Measurements from ENCODE around the gene MOSMO.
"Not testable (repeated sequence)": the region's sequence is repeated elsewhere in the genome, so short reads cannot be mapped to it uniquely, and the experiment has no call there.

The MOSMO gene

GRCh38 chr16:22124583-22125284, 116.8 kb downstream of the MOSMO start:
- Histone ChIP-seq H3K79me2 (ENCODE audit: low read length) (no peaks in the 10 kb centered on the region), H4K20me1 (ENCODE audit: insufficient read depth, low read length) (no peaks in the 10 kb centered on the region)
- TF ChIP-seq EZH2phosphoT487 (IDR thresholded peaks at IDR 0.05; ENCODE audit: low read depth) (no peak), CTCF (IDR thresholded peaks at IDR 0.05; ENCODE audit: low read depth, low read length) (no peak)

DNA sequence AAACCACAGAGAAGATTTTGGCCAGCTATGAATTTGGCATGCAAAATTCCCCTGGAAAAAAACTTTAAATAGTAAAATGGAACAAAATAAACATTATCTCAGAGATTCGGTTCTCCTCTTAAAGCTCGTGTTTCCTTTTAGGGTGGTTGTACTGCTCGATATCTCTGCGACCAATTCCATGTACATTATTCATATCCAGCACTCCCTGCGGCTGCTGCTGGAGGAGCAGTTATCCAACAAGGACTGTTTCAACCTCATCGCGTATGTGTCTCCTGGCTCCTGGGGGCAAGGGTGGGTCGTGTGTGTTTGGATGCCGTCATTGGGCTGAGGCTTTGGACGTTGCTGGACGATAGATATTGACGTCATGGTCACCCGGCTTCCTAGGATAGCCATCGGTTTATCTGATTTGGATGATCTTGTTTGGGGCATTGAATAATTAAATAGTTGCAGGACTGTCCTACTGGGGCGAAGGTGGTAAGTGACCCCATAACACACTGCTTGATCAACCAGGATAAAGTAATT, 118.2 kb downstream of the MOSMO start:
- H3K27ac ChIP-seq (ENCODE audit: low read length), result no peak overlapping the region
- H4K20me1 ChIP-seq (ENCODE audit: insufficient read depth, low read length), result no peaks in the 10 kb centered on the region
- H3K4me1 ChIP-seq (ENCODE audit: low read length), result no peaks in the 10 kb centered on the region
- H3K4me3 ChIP-seq (ENCODE audit: low read length), result no peak overlapping the region
- H3K36me3 ChIP-seq (replicated peaks; ENCODE audit: low read depth, low read length), result no peaks in the 10 kb centered on the region
- no peaks in the 10 kb centered on the region for H3K79me2 ChIP-seq (ENCODE audit: low read length)
- TF ChIP-seq CTCF (IDR thresholded peaks at IDR 0.05; ENCODE audit: low read depth, low read length), result no peak
- no peak for TF ChIP-seq EZH2phosphoT487 (IDR thresholded peaks at IDR 0.05; ENCODE audit: low read depth)
- no peak overlapping the region for H2AFZ ChIP-seq (ENCODE audit: low read depth, low read length)
- peaks cover 6% of the 10 kb centered on the region; the same call in 1 of the 2 replicates for H3K27me3 ChIP-seq (ENCODE audit: low read depth, low read length)
- H3K9me3 ChIP-seq (ENCODE audit: insufficient read depth, low read length), result no peaks in the 10 kb centered on the region
- H3K9ac ChIP-seq (ENCODE audit: low read length), result no peak overlapping the region
- no peak overlapping the region for H3K4me2 ChIP-seq (ENCODE audit: low read length)

More at GRCh38 chr16:22124583-22125284, 116.8 kb downstream of the MOSMO start:
- no peak overlapping the region for H3K9ac ChIP-seq (ENCODE audit: low read length)
- H3K27me3 ChIP-seq (ENCODE audit: low read depth, low read length), result peaks cover 6% of the 10 kb centered on the region; the same call in 1 of the 2 replicates
- no peak overlapping the region for H3K27ac ChIP-seq (ENCODE audit: low read length)
- no peaks in the 10 kb centered on the region for H3K4me1 ChIP-seq (ENCODE audit: low read length)
- H3K4me3 ChIP-seq (ENCODE audit: low read length), result no peak overlapping the region
- H3K4me2 ChIP-seq (ENCODE audit: low read length), result no peak overlapping the region
- H3K36me3 ChIP-seq (replicated peaks; ENCODE audit: low read depth, low read length), result no peaks in the 10 kb centered on the region
- no peaks in the 10 kb centered on the region for H3K9me3 ChIP-seq (ENCODE audit: insufficient read depth, low read length)
- no peak overlapping the region for H2AFZ ChIP-seq (ENCODE audit: low read depth, low read length)

DNA sequence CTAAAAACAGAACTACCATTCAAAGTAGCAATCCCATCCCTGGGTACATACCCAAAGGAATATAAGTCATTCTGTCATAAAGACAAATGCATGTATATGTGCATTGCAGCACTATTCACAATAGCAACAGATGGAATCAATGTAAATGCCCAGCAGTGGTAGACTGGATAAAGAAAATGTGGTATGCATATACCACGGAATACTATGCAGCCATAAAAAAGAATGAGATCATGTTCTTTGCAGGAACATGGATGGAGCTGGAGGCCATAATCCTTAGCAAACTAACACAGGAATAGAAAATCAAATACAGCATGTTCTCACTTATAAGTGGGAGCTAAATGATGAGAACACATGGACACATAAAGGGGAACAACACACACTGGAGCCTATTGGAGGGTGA, 120.6 kb downstream of the MOSMO start:
- H3K27ac ChIP-seq (ENCODE audit: low read length); H3K4me2 ChIP-seq (ENCODE audit: low read length); H3K9ac ChIP-seq (ENCODE audit: low read length); H3K4me3 ChIP-seq (ENCODE audit: low read length); H3K27me3 ChIP-seq (ENCODE audit: low read depth, low read length); H2AFZ ChIP-seq (ENCODE audit: low read depth, low read length); H3K9me3 ChIP-seq (ENCODE audit: insufficient read depth, low read length); H3K4me1 ChIP-seq (ENCODE audit: low read length); H3K79me2 ChIP-seq (ENCODE audit: low read length); H4K20me1 ChIP-seq (ENCODE audit: insufficient read depth, low read length); H3K36me3 ChIP-seq (replicated peaks; ENCODE audit: low read depth, low read length): not testable (repeated sequence)

GRCh38 chr16:22130528-22130927, 122.6 kb downstream of the MOSMO start:
- no peak overlapping the region for H3K4me3 ChIP-seq (ENCODE audit: low read length)
- H2AFZ ChIP-seq (ENCODE audit: low read depth, low read length), result no peak overlapping the region
- no peaks in the 10 kb centered on the region for H3K36me3 ChIP-seq (replicated peaks; ENCODE audit: low read depth, low read length)
- TF ChIP-seq EZH2phosphoT487 (IDR thresholded peaks at IDR 0.05; ENCODE audit: low read depth) (no peak), CTCF (IDR thresholded peaks at IDR 0.05; ENCODE audit: low read depth, low read length) (no peak)
- no peak overlapping the region for H3K9ac ChIP-seq (ENCODE audit: low read length)
- H3K27ac ChIP-seq (ENCODE audit: low read length), result no peak overlapping the region
- no peak overlapping the region for H3K4me2 ChIP-seq (ENCODE audit: low read length)
- peaks cover 5% of the 10 kb centered on the region; the same call in 1 of the 2 replicates for H3K4me1 ChIP-seq (ENCODE audit: low read length)
- no peaks in the 10 kb centered on the region for H4K20me1 ChIP-seq (ENCODE audit: insufficient read depth, low read length)
- peaks cover 6% of the 10 kb centered on the region; the same call in 1 of the 2 replicates for H3K27me3 ChIP-seq (ENCODE audit: low read depth, low read length)
- no peaks in the 10 kb centered on the region for H3K79me2 ChIP-seq (ENCODE audit: low read length)
- H3K9me3 ChIP-seq (ENCODE audit: insufficient read depth, low read length), result no peaks in the 10 kb centered on the region
